HepG2 (cell line): ENCODE results near the gene MRPL58. TPM values are rescaled to one million over a fixed set of nuclear protein-coding genes. Genes with fewer than 3 reads are reported as not detected.

Experiments used
- ATAC-seq: fragments of 200-7000 bp; cut with Tn5 transposase; 3 replicates; pipeline ENCODE4 v1.9.1; 2020; ENCODE audit warnings: mild to moderate bottlenecking, moderate library complexity
- BruUV-seq: library from RNA; stranded (reverse); fragments of 400-500 nt; replicated peaks from 2 replicates; lab custom pipeline; 2021; lab: Mats Ljungman, UMichigan
- CTCF ChIA-PET: fragments of 300-600 bp; formaldehyde crosslinking; extraction: SDS; loops from one replicate; lab custom pipeline; 2021; ENCODE audit warnings: low total read pairs, inconsistent platforms, low intra/inter-chr PET ratio; lab: Yijun Ruan, JAX
- POLR2A ChIA-PET: fragments of 350-600 bp; sonication (Branson Sonifier 250); formaldehyde crosslinking; loops from one replicate; lab custom pipeline; 2020; ENCODE audit warnings: antibody characterized with exemption, inconsistent platforms; lab: Yijun Ruan, JAX
- DNase-seq: peaks from one replicate; pipeline ENCODE4 v3.0.0-alpha.2; 2015; ENCODE audit warnings: low spot score
- FAIRE-seq: peaks from 3 replicates; lab custom pipeline; 2011; peaks lifted over from hg19 to GRCh38; lab: Jason Lieb, UNC
- H2AFZ ChIP-seq: one replicate; pipeline ENCODE4 v1.6.1; 2011; ENCODE audit warnings: low read length, inconsistent platforms
- H3K27ac ChIP-seq: fragments of 300-600 bp; 3 replicates; pipeline ENCODE4 v1.8.0; 2011; ENCODE audit warnings: mixed run types, mild to moderate bottlenecking, mixed read lengths, low read length, inconsistent platforms; ENCODE audit not compliant: insufficient read depth; ENCODE audit errors: extremely low read length
- H3K27me3 ChIP-seq, 2 experiments: fragments of 200-600 bp in 1 of 2; 2 replicates in 1 of 2; 3 replicates in 1 of 2; pipeline versions ENCODE4 v1.6.0 to v1.8.0; 2011; ENCODE audit warnings: low read length in 2 of 2, mild to moderate bottlenecking in 2 of 2, moderate library complexity in 2 of 2, inconsistent platforms in 1 of 2; ENCODE audit not compliant: insufficient read depth in 2 of 2, control insufficient read depth in 1 of 2
- H3K36me3 ChIP-seq, 2 experiments: fragments of 200-600 bp in 1 of 2; replicated peaks in 1 of 2; 2 replicates in 1 of 2; 3 replicates in 1 of 2; pipeline versions ENCODE4 v1.5.1 to v1.8.0; 2011; ENCODE audit warnings: low read length in 2 of 2, inconsistent platforms in 1 of 2; ENCODE audit not compliant: insufficient read depth in 2 of 2, control insufficient read depth in 1 of 2
- H3K4me1 ChIP-seq: 2 replicates; pipeline ENCODE4 v1.5.1; 2012; ENCODE audit warnings: low read length, inconsistent platforms; ENCODE audit not compliant: insufficient read depth
- H3K4me2 ChIP-seq: 2 replicates; pipeline ENCODE4 v1.6.0; 2011; ENCODE audit warnings: low read depth, low read length, inconsistent platforms
- H3K4me3 ChIP-seq, 3 experiments: fragments of 200-600 bp in 1 of 3; sonication (generic), shearing (Covaris generic) in 1 of 3; replicated peaks in 1 of 3; 2 replicates each; pipeline ENCODE4 v1.5.1; 2011 to 2016; ENCODE audit warnings: low read length in 3 of 3, inconsistent platforms in 2 of 3, low read depth in 2 of 3, mild to moderate bottlenecking in 2 of 3, control low read depth in 1 of 3, mixed read lengths in 1 of 3; ENCODE audit not compliant: insufficient read depth in 1 of 3
- H3K79me2 ChIP-seq: one replicate; pipeline ENCODE4 v1.6.1; 2011; ENCODE audit warnings: low read length, inconsistent platforms; ENCODE audit not compliant: insufficient read depth
- H3K9ac ChIP-seq: 2 replicates; pipeline ENCODE4 v1.6.0; 2011; ENCODE audit warnings: mild to moderate bottlenecking, low read depth, low read length, inconsistent platforms; ENCODE audit not compliant: insufficient read depth
- H3K9me3 ChIP-seq: 2 replicates; pipeline ENCODE4 v1.5.1; 2012; ENCODE audit warnings: mild to moderate bottlenecking, low read length
- H4K20me1 ChIP-seq: 2 replicates; pipeline ENCODE4 v1.6.0; 2011; ENCODE audit warnings: inconsistent platforms, mild to moderate bottlenecking, low read length, moderate library complexity; ENCODE audit not compliant: insufficient read depth
- PRPF4 ChIP-seq: fragments of 200-400 bp; formaldehyde crosslinking; IDR thresholded peaks from 2 replicates; pipeline ENCODE4 v1.6.1; 2016; ENCODE audit warnings: low read length, low read depth; ENCODE audit not compliant: poor library complexity, severe bottlenecking
- RAD21 ChIP-seq: fragments of 450-650 bp; formaldehyde crosslinking; IDR thresholded peaks from 2 replicates; pipeline ENCODE4 v1.5.0; 2020; ENCODE audit warnings: mild to moderate bottlenecking
- SMC3 ChIP-seq: IDR thresholded peaks from 2 replicates; pipeline ENCODE4 v1.6.1; 2011; ENCODE audit warnings: low read length, improper control_type of control experiment
- STAG1 ChIP-seq: sonication (generic); formaldehyde crosslinking; IDR thresholded peaks from 2 replicates; pipeline ENCODE4 v1.4.0; 2020; ENCODE audit warnings: missing genetic modification reagents
- ZBTB38 ChIP-seq: sonication (generic); formaldehyde crosslinking; IDR thresholded peaks from 2 replicates; pipeline ENCODE4 v1.5.1; 2020; ENCODE audit warnings: mild to moderate bottlenecking, missing genetic modification reagents
- ZNF720 ChIP-seq: sonication (generic); formaldehyde crosslinking; IDR thresholded peaks from 2 replicates; pipeline ENCODE4 v1.4.0; 2020; ENCODE audit warnings: missing genetic modification reagents
- WGBS: methylation state at CpG from one replicate; pipeline ENCODE4 v1.1.6; 2017; ENCODE audit warnings: low lambda C conversion rate; 5-methylcytosine and 5-hydroxymethylcytosine counted together
- in situ Hi-C: cut with HindIII; loops from 2 replicates; pipeline ENCODE4 v1.10.0; 2017; ENCODE audit warnings: low pct_unique_long_range_greater_than_20kb; ENCODE audit not compliant: extremely low pct_ligation_motif_present
- intact Hi-C: fragments of 100-400 bp; cut with micrococcal nuclease; formaldehyde crosslinking; loops from one replicate; pipeline ENCODE4 v1.10.0; 2022; ENCODE audit not compliant: unreplicated experiment
- polyA plus RNA-seq, 8 experiments: library from polyadenylated mRNA; depleted of rRNA in 3 of 8; stranded (reverse) in 7 of 8; unstranded in 1 of 8; fragments of >200 nt; fragmentation: Illumina TruSeq in 4 of 8; extraction: Trizol in 4 of 8; gene quantifications; 2 replicates each; pipeline versions ENCODE4 v1.2.1 to v1.2.3, GENCODE V29; 2011 to 2016; ENCODE audit warnings: low read depth in 4 of 8, missing spikeins in 1 of 8, mixed read lengths in 1 of 8; ENCODE audit not compliant: insufficient read depth in 1 of 8
- total RNA-seq, 5 experiments: library from RNA; depleted of rRNA; stranded (reverse); fragments of >200 nt; fragmentation: Illumina TruSeq; extraction: Trizol; gene quantifications; 2 replicates each; pipeline ENCODE4 v1.2.3, GENCODE V29; 2016; ENCODE audit warnings: low read depth in 1 of 5
- TF ChIP-seq, protein P1 (sequence below): sonication (generic); formaldehyde crosslinking; IDR thresholded peaks from 2 replicates; pipeline ENCODE4 v1.4.0; 2020; ENCODE audit warnings: missing genetic modification reagents
- TF ChIP-seq, protein P2 (sequence below): sonication (generic); formaldehyde crosslinking; IDR thresholded peaks from 2 replicates; pipeline ENCODE4 v1.5.0; 2020; ENCODE audit warnings: mild to moderate bottlenecking, missing genetic modification reagents, moderate library complexity
- TF ChIP-seq, protein P3 (sequence below): fragments of 450-650 bp; IDR thresholded peaks from 2 replicates; pipeline ENCODE4 v1.6.1; 2016
- TF ChIP-seq, protein P4 (sequence below): sonication (generic); formaldehyde crosslinking; IDR thresholded peaks from 2 replicates; pipeline ENCODE4 v1.4.0; 2020; ENCODE audit warnings: missing genetic modification reagents, mild to moderate bottlenecking, borderline replicate concordance

The MRPL58 gene
- total and polyA plus RNA-seq, 2 of the 13 experiments (the other 11 are each of a cell fraction or from before 2014, with no cell fraction given): 44.9 to 68.9 TPM

DNA sequence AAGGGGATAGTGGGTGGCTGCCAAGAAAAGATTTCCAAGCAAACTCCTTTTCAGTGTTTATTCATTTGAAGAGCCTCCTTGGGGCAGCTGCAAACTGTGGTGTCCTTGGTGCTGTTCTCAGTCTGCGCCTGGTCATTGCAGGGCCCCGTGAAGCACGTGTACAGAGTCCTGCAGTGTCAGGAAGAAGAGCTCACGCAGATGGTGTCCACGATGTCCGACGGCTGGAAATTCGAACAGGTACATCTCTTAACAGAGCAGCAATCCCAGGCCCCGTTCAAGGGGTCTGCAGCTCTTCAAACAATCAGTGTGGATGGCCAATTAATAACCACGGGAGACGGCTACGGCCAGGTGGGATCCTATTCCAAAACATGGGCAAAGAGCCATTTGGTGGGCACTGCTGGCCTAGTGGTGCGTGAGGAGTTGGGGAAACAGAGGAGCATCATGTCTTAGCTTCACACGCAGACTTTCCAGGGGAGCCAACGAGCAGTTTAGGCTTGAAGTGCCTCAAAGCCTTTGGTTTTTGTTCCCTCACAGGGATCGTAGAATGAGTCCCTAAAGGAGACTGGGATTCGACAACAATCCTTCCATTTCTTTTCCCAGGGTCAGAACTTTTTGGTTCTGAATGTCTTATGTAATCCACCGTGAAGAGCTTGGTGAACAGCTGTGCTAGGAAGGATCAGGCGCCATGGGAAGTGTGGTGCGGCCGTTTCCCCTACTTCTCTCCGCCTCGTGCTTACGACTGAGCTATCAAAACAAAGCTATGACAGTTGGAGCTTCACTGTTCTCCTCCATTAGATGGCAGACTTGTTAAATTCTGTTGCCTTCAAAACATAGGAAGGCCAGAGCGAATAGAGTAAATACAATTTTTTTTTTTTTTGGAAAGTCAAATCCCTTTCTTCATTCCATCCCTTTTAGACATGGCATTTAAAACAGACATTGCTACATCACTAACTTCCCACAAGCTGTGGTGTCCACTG, 47.2 kb downstream of the MRPL58 start:
- peaks cover 12% of the 10 kb centered on the region; the same call in 1 of the 2 replicates for H3K4me1 ChIP-seq
- DNase-seq (peak; percentile 45), ATAC-seq (peak; percentile 76), FAIRE-seq (peak; percentile 87)
- POLR2A ChIA-PET: interaction anchor here (0.6 to 1.6 kb wide), 10 partner anchors 18 to 211 kb away, joined by 3 to 5 read pairs (median 3); partner anchors contain the start of genes ARMC7 and NT5C
- H3K9ac ChIP-seq: no peak overlapping the region
- BruUV-seq: no TSS peak
- CTCF ChIA-PET: interaction anchor here (1.4 to 1.9 kb wide), 2 partner anchors 46 to 71 kb away, joined by 5 to 6 read pairs; no protein-coding TSS in a partner anchor
- no peak overlapping the region for H3K27ac ChIP-seq
- 89% methylated on average over 25 of the region's 25 CpGs for WGBS
- no peaks in the 10 kb centered on the region for H4K20me1 ChIP-seq
- H3K4me3 ChIP-seq: no peak overlapping the region
- TF ChIP-seq, protein P1, sequence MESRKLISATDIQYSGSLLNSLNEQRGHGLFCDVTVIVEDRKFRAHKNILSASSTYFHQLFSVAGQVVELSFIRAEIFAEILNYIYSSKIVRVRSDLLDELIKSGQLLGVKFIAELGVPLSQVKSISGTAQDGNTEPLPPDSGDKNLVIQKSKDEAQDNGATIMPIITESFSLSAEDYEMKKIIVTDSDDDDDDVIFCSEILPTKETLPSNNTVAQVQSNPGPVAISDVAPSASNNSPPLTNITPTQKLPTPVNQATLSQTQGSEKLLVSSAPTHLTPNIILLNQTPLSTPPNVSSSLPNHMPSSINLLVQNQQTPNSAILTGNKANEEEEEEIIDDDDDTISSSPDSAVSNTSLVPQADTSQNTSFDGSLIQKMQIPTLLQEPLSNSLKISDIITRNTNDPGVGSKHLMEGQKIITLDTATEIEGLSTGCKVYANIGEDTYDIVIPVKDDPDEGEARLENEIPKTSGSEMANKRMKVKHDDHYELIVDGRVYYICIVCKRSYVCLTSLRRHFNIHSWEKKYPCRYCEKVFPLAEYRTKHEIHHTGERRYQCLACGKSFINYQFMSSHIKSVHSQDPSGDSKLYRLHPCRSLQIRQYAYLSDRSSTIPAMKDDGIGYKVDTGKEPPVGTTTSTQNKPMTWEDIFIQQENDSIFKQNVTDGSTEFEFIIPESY (CRISPR knock-in tag): peak; percentile 83
- TF ChIP-seq STAG1: peak; percentile 74
- TF ChIP-seq ZNF720 (CRISPR knock-in tag): no peak
- TF ChIP-seq RAD21: peak; percentile 61; the same call in 1 of the 2 replicates
- peak; percentile 52; the same call in 1 of the 2 replicates for TF ChIP-seq SMC3
- TF ChIP-seq, protein P2, sequence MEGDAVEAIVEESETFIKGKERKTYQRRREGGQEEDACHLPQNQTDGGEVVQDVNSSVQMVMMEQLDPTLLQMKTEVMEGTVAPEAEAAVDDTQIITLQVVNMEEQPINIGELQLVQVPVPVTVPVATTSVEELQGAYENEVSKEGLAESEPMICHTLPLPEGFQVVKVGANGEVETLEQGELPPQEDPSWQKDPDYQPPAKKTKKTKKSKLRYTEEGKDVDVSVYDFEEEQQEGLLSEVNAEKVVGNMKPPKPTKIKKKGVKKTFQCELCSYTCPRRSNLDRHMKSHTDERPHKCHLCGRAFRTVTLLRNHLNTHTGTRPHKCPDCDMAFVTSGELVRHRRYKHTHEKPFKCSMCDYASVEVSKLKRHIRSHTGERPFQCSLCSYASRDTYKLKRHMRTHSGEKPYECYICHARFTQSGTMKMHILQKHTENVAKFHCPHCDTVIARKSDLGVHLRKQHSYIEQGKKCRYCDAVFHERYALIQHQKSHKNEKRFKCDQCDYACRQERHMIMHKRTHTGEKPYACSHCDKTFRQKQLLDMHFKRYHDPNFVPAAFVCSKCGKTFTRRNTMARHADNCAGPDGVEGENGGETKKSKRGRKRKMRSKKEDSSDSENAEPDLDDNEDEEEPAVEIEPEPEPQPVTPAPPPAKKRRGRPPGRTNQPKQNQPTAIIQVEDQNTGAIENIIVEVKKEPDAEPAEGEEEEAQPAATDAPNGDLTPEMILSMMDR (CRISPR knock-in tag): peak; percentile 73
- TF ChIP-seq, protein P3, sequence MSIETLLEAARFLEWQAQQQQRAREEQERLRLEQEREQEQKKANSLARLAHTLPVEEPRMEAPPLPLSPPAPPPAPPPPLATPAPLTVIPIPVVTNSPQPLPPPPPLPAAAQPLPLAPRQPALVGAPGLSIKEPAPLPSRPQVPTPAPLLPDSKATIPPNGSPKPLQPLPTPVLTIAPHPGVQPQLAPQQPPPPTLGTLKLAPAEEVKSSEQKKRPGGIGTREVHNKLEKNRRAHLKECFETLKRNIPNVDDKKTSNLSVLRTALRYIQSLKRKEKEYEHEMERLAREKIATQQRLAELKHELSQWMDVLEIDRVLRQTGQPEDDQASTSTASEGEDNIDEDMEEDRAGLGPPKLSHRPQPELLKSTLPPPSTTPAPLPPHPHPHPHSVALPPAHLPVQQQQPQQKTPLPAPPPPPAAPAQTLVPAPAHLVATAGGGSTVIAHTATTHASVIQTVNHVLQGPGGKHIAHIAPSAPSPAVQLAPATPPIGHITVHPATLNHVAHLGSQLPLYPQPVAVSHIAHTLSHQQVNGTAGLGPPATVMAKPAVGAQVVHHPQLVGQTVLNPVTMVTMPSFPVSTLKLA: no peak
- peak; percentile 94 for TF ChIP-seq ZBTB38
- TF ChIP-seq, protein P4, sequence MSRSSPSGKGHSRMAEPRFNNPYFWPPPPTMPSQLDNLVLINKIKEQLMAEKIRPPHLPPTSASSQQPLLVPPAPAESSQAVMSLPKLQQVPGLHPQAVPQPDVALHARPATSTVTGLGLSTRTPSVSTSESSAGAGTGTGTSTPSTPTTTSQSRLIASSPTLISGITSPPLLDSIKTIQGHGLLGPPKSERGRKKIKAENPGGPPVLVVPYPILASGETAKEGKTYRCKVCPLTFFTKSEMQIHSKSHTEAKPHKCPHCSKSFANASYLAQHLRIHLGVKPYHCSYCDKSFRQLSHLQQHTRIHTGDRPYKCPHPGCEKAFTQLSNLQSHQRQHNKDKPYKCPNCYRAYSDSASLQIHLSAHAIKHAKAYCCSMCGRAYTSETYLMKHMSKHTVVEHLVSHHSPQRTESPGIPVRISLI (CRISPR knock-in tag): peak; percentile 84
- peak; percentile 47 for TF ChIP-seq PRPF4
- H3K36me3 ChIP-seq: peaks cover 30 to 61% of the 10 kb centered on the region in 2 experiments
- no peaks in the 10 kb centered on the region for H3K9me3 ChIP-seq
- no peaks in the 10 kb centered on the region for H3K79me2 ChIP-seq
- no peak overlapping the region for H2AFZ ChIP-seq
- no peak overlapping the region for H3K4me2 ChIP-seq
- intact Hi-C loops: no loop called here
- in situ Hi-C loops: no loop called here
- H3K27me3 ChIP-seq: no peaks in the 10 kb centered on the region
